Ishikawa (cell line): ENCODE measurements around the gene SFMBT1.

ENCODE experiments used
- CEBPB ChIP-seq: IDR thresholded peaks from 2 replicates; pipeline ENCODE4 v1.6.1; 2012
- CREB1 ChIP-seq: IDR thresholded peaks from 2 replicates; pipeline ENCODE4 v1.6.1; 2012; ENCODE audit warnings: low read depth
- EGR1 ChIP-seq: IDR thresholded peaks from 2 replicates; pipeline ENCODE4 v1.6.1; 2012
- EP300 ChIP-seq: IDR thresholded peaks from 2 replicates; pipeline ENCODE4 v1.6.1; 2012; ENCODE audit warnings: borderline replicate concordance
- FOXM1 ChIP-seq: IDR thresholded peaks from 2 replicates; pipeline ENCODE4 v1.6.1; 2012; ENCODE audit warnings: low read depth, borderline replicate concordance
- NFIC ChIP-seq: IDR thresholded peaks from 2 replicates; pipeline ENCODE4 v1.6.1; 2012
- RAD21 ChIP-seq: IDR thresholded peaks from 2 replicates; pipeline ENCODE4 v1.6.1; 2012; ENCODE audit warnings: low read depth
- TAF1 ChIP-seq: IDR thresholded peaks from 2 replicates; pipeline ENCODE4 v1.6.1; 2012; ENCODE audit warnings: low read depth, mild to moderate bottlenecking
- TCF12 ChIP-seq: IDR thresholded peaks from 2 replicates; pipeline ENCODE4 v1.6.1; 2012; ENCODE audit warnings: low read depth
- TEAD4 ChIP-seq: IDR thresholded peaks from 2 replicates; pipeline ENCODE4 v1.6.1; 2012
- YY1 ChIP-seq: IDR thresholded peaks from 2 replicates; pipeline ENCODE4 v1.6.1; 2012; ENCODE audit warnings: low read depth
- ZBTB7A ChIP-seq: IDR thresholded peaks from 2 replicates; pipeline ENCODE4 v1.6.1; 2012; ENCODE audit warnings: low read depth
- TF ChIP-seq, protein P1 (sequence below): IDR thresholded peaks from 2 replicates; pipeline ENCODE4 v1.6.1; 2012
- TF ChIP-seq, protein P2 (sequence below): IDR thresholded peaks from 2 replicates; pipeline ENCODE4 v1.6.1; 2012; ENCODE audit warnings: low read depth, mild to moderate bottlenecking
- TF ChIP-seq, protein P3 (sequence below): IDR thresholded peaks from 2 replicates; pipeline ENCODE4 v1.6.1; 2012

Gene SFMBT1

DNA sequence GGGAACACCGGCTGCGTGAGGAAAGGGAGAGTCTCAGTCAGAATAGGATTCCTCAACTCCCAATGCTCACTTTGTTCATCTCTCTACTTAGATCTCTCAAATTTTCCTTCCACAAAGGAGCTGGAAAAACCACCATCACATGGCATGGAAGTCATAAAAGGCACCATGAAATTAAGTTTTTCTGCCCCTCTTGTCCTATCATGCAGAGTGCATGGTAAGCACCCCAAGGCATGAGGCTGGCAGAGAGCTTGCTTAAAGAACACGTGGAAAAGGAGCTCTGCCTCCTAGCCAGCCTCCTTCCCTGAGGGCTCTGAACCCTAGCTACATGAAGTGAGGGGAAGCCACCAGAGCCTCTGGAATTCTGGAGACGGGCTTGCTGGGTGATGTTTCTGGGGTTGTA, 166.3 kb downstream of the SFMBT1 start:
- TF ChIP-seq, protein P1, sequence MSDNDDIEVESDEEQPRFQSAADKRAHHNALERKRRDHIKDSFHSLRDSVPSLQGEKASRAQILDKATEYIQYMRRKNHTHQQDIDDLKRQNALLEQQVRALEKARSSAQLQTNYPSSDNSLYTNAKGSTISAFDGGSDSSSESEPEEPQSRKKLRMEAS = no peak
- TF ChIP-seq CREB1 (no peak), TEAD4 (no peak), EGR1 (no peak), EP300 (no peak), TCF12 (no peak), FOXM1 (no peak), TAF1 (no peak), NFIC (no peak), CEBPB (no peak), YY1 (no peak), RAD21 (no peak), ZBTB7A (no peak)
- TF ChIP-seq, protein P2, sequence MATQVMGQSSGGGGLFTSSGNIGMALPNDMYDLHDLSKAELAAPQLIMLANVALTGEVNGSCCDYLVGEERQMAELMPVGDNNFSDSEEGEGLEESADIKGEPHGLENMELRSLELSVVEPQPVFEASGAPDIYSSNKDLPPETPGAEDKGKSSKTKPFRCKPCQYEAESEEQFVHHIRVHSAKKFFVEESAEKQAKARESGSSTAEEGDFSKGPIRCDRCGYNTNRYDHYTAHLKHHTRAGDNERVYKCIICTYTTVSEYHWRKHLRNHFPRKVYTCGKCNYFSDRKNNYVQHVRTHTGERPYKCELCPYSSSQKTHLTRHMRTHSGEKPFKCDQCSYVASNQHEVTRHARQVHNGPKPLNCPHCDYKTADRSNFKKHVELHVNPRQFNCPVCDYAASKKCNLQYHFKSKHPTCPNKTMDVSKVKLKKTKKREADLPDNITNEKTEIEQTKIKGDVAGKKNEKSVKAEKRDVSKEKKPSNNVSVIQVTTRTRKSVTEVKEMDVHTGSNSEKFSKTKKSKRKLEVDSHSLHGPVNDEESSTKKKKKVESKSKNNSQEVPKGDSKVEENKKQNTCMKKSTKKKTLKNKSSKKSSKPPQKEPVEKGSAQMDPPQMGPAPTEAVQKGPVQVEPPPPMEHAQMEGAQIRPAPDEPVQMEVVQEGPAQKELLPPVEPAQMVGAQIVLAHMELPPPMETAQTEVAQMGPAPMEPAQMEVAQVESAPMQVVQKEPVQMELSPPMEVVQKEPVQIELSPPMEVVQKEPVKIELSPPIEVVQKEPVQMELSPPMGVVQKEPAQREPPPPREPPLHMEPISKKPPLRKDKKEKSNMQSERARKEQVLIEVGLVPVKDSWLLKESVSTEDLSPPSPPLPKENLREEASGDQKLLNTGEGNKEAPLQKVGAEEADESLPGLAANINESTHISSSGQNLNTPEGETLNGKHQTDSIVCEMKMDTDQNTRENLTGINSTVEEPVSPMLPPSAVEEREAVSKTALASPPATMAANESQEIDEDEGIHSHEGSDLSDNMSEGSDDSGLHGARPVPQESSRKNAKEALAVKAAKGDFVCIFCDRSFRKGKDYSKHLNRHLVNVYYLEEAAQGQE = no peak
- TF ChIP-seq, protein P3, sequence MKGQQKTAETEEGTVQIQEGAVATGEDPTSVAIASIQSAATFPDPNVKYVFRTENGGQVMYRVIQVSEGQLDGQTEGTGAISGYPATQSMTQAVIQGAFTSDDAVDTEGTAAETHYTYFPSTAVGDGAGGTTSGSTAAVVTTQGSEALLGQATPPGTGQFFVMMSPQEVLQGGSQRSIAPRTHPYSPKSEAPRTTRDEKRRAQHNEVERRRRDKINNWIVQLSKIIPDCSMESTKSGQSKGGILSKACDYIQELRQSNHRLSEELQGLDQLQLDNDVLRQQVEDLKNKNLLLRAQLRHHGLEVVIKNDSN = no peak

DNA sequence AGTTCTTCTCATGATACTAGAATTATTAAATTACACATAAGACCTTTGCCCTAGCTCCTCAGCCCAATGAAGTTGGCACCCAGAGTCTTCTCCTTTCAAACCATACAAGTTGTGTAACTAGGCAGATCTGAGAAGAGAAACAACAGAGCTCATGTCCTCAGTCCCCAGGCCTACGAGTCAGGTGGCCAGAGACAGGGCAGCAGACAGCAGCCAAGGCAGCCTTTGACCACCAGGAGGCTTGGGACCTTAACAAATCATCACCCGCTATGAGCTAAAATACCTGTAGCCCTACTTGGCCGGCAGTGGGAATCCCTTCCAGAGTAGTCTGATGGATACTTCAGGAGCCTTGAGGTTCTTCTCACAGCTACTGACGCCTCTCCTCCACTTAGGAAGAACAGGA, 166.8 kb downstream of the SFMBT1 start:
- TF ChIP-seq TCF12 = no peak
- TF ChIP-seq, protein P3 = no peak
- TF ChIP-seq YY1 = no peak

DNA sequence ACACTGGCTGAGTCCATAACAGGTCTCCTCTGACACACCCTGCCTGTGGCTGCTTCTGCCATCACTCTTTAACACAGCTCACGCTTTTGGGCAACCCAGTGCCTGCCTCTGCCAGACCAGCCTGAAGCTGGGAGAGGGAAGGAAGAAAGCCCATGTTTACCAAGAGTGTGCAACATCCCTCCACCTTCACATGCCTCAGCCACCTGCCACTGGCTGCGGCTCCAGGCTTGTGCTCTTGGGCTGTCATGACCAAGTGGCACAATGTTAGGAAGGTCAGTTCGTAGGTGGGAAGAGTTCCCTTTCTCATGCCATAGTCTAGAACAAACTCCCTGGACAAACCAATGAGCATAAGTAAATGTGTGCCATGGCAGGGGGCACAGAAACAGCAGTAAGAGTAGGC, 168.8 kb downstream of the SFMBT1 start:
- TF ChIP-seq, protein P2 = no peak
- TF ChIP-seq NFIC (no peak), CREB1 (no peak), ZBTB7A (no peak), EGR1 (no peak), TCF12 (no peak), TEAD4 (no peak), FOXM1 (no peak), TAF1 (no peak)
- TF ChIP-seq, protein P1 = no peak

DNA sequence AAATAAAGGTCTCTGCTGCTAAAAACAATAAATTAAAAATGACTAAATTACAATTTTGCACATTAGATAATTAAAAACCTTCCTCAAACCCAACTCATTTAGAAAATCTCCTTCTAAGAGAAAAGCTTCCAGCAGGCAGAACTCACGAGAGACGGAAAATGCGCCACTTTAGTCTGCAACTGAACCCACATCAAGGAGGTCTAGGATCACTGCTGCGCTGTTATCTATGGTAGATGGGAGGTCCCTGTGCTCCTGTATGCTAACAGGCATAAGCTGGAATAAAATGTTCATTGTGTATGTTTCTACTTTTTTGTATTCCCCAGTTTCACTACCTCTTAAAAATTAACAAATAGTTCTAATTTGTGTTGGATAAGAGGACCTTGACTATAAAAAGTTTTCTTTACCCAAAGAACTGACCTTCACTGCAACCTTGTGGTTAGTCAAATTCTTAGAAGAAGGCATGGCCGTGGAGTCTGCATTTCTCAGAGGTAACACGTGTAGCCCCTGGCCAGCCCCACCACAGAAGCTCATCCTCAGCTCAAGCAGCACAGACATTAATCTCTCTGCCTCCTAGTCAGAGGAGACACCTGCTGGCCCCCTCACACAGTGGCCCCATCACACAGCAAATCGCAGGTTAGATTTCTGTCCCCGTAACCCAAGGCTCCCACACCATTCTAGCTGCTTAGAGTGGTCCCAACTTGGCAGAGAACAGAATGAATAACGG, 170.8 kb downstream of the SFMBT1 start:
- TF ChIP-seq ZBTB7A (no peak), CEBPB (no peak), YY1 (no peak), EGR1 (no peak), TAF1 (no peak), CREB1 (no peak), NFIC (no peak)
- TF ChIP-seq, protein P2 = no peak
- TF ChIP-seq, protein P3 = no peak
